K562 treated with DMSO at 1 percent for 48 hours (cell line): ENCODE data around the gene ZFP69B. TPM values are rescaled to one million over a fixed set of nuclear protein-coding genes. Genes with fewer than 3 reads are reported as not detected.

Source experiments
- total RNA-seq: library from RNA; unstranded; fragments of 300-600 nt; gene quantifications from 2 replicates; pipeline ENCODE4 v1.2.3, GENCODE V29; 2022; ENCODE audit warnings: low replicate concordance; ENCODE audit errors: extremely low read depth

The ZFP69B gene
- total RNA-seq, result not detected in 2 replicates

GRCh38 chr1:40449684-40450494, at the start of gene ZFP69B:
TSS of gene ZFP69B (plus strand) at chr1:40450476. CDS start at chr1:40450962, 486 bp downstream.

GRCh38 chr1:40476924-40477677, 26.8 kb downstream of the ZFP69B start, which contains the start of gene ZFP69:
TSS of gene ZFP69 (plus strand) at chr1:40477290. CDS start at chr1:40479362, 2,072 bp downstream.

GRCh38 chr1:40508375-40509341, 58.4 kb downstream of the ZFP69B start, which contains the start of gene EXO5:
TSS of gene EXO5 (plus strand) at chr1:40508767. CDS start at chr1:40514545, 5,778 bp downstream.

Other genes with a start within 250 kb of the ZFP69B start
- not detected in 2 replicates for gene TMCO2, start 202.5 kb upstream of the ZFP69B start, total RNA-seq
- not detected in 2 replicates for gene ZMPSTE24, start 192.2 kb upstream of the ZFP69B start, total RNA-seq
- not detected in 2 replicates for gene COL9A2, start 133.2 kb upstream of the ZFP69B start, total RNA-seq
- gene SMAP2, start 76.7 kb upstream of the ZFP69B start, total RNA-seq, result 156 TPM in 1 of 2 replicates, not detected in the other
- not detected in 2 replicates for gene ZFP69, start 26.8 kb downstream of the ZFP69B start, total RNA-seq
- gene EXO5, start 58.3 kb downstream of the ZFP69B start, total RNA-seq, result not detected in 2 replicates
- gene ZNF684, start 81.2 kb downstream of the ZFP69B start, total RNA-seq, result not detected in 2 replicates
- not detected in 2 replicates for gene RIMS3, start 215.2 kb downstream of the ZFP69B start, total RNA-seq
- gene NFYC, start 241.2 kb downstream of the ZFP69B start, total RNA-seq, result not detected in 2 replicates